Measurements from ENCODE around the gene ANO7.

ANO7 gene

GRCh38 chr2:241235859-241236593, 47.5 kb downstream of the ANO7 start:
- Histone ChIP-seq H3K27ac (ENCODE audit: low read length) (no peak overlapping the region), H3K4me3 (ENCODE audit: low read length) (no peak overlapping the region), H3K27me3 (ENCODE audit: insufficient read depth, low read length) (no peaks in the 10 kb centered on the region), H3K9ac (ENCODE audit: low read depth, low read length) (no peak overlapping the region), H3K36me3 (ENCODE audit: insufficient read depth, low read depth, low read length) (peaks cover 96% of the 10 kb centered on the region), H3K9me3 (ENCODE audit: insufficient read depth, low read depth, low read length) (no peaks in the 10 kb centered on the region), H3K4me1 (ENCODE audit: insufficient read depth, low read length) (no peaks in the 10 kb centered on the region)

- H3K9ac ChIP-seq (ENCODE audit: low read depth, low read length) = no peak overlapping the region
- H3K27ac ChIP-seq (ENCODE audit: low read length) = no peak overlapping the region
- no peaks in the 10 kb centered on the region for H3K27me3 ChIP-seq (ENCODE audit: insufficient read depth, low read length)
- H3K4me3 ChIP-seq (ENCODE audit: low read length) = no peak overlapping the region
- no peaks in the 10 kb centered on the region for H3K9me3 ChIP-seq (ENCODE audit: insufficient read depth, low read depth, low read length)
- H3K4me1 ChIP-seq (ENCODE audit: insufficient read depth, low read length) = no peaks in the 10 kb centered on the region
- H3K36me3 ChIP-seq (ENCODE audit: insufficient read depth, low read depth, low read length) = peaks cover 95% of the 10 kb centered on the region
Measured at GRCh38 chr2:241237047-241237446, 48.6 kb downstream of the ANO7 start.

- Histone ChIP-seq H3K36me3 (ENCODE audit: insufficient read depth, low read depth, low read length) (peaks cover 98% of the 10 kb centered on the region), H3K4me3 (ENCODE audit: low read length) (no peak overlapping the region), H3K27ac (ENCODE audit: low read length) (no peak overlapping the region), H3K9me3 (ENCODE audit: insufficient read depth, low read depth, low read length) (no peaks in the 10 kb centered on the region), H3K9ac (ENCODE audit: low read depth, low read length) (no peak overlapping the region), H3K4me1 (ENCODE audit: insufficient read depth, low read length) (no peaks in the 10 kb centered on the region), H3K27me3 (ENCODE audit: insufficient read depth, low read length) (no peaks in the 10 kb centered on the region)
Measured at GRCh38 chr2:241237949-241238371, 49.5 kb downstream of the ANO7 start.

GRCh38 chr2:241238693-241239198, 50.3 kb downstream of the ANO7 start:
- no peak overlapping the region for H3K27ac ChIP-seq (ENCODE audit: low read length)
- H3K36me3 ChIP-seq (ENCODE audit: insufficient read depth, low read depth, low read length) = peaks cover 98% of the 10 kb centered on the region
- H3K9me3 ChIP-seq (ENCODE audit: insufficient read depth, low read depth, low read length) = no peaks in the 10 kb centered on the region
- no peak overlapping the region for H3K4me3 ChIP-seq (ENCODE audit: low read length)
- no peaks in the 10 kb centered on the region for H3K27me3 ChIP-seq (ENCODE audit: insufficient read depth, low read length)
- H3K4me1 ChIP-seq (ENCODE audit: insufficient read depth, low read length) = no peaks in the 10 kb centered on the region
- H3K9ac ChIP-seq (ENCODE audit: low read depth, low read length) = no peak overlapping the region

- Histone ChIP-seq H3K4me1 (ENCODE audit: insufficient read depth, low read length) (no peaks in the 10 kb centered on the region), H3K4me3 (ENCODE audit: low read length) (no peak overlapping the region), H3K9ac (ENCODE audit: low read depth, low read length) (no peak overlapping the region), H3K27ac (ENCODE audit: low read length) (no peak overlapping the region), H3K9me3 (ENCODE audit: insufficient read depth, low read depth, low read length) (no peaks in the 10 kb centered on the region), H3K27me3 (ENCODE audit: insufficient read depth, low read length) (no peaks in the 10 kb centered on the region), H3K36me3 (ENCODE audit: insufficient read depth, low read depth, low read length) (peaks cover 98% of the 10 kb centered on the region)
Measured at GRCh38 chr2:241239552-241240202, 51.2 kb downstream of the ANO7 start.

GRCh38 chr2:241240320-241241004, 52.0 kb downstream of the ANO7 start:
- Histone ChIP-seq H3K4me1 (ENCODE audit: insufficient read depth, low read length) (no peaks in the 10 kb centered on the region), H3K36me3 (ENCODE audit: insufficient read depth, low read depth, low read length) (peaks cover 98% of the 10 kb centered on the region), H3K4me3 (ENCODE audit: low read length) (no peak overlapping the region), H3K27ac (ENCODE audit: low read length) (no peak overlapping the region), H3K9me3 (ENCODE audit: insufficient read depth, low read depth, low read length) (no peaks in the 10 kb centered on the region), H3K27me3 (ENCODE audit: insufficient read depth, low read length) (no peaks in the 10 kb centered on the region), H3K9ac (ENCODE audit: low read depth, low read length) (no peak overlapping the region)

- peaks cover 98% of the 10 kb centered on the region for H3K36me3 ChIP-seq (ENCODE audit: insufficient read depth, low read depth, low read length)
- H3K27me3 ChIP-seq (ENCODE audit: insufficient read depth, low read length) = no peaks in the 10 kb centered on the region
Measured at GRCh38 chr2:241241669-241242068, 53.2 kb downstream of the ANO7 start.

GRCh38 chr2:241242306-241242705, 53.8 kb downstream of the ANO7 start:
- Histone ChIP-seq H3K27ac (ENCODE audit: low read length) (no peak overlapping the region), H3K4me1 (ENCODE audit: insufficient read depth, low read length) (no peaks in the 10 kb centered on the region), H3K36me3 (ENCODE audit: insufficient read depth, low read depth, low read length) (peaks cover 98% of the 10 kb centered on the region), H3K9me3 (ENCODE audit: insufficient read depth, low read depth, low read length) (no peaks in the 10 kb centered on the region), H3K9ac (ENCODE audit: low read depth, low read length) (no peak overlapping the region), H3K4me3 (ENCODE audit: low read length) (no peak overlapping the region), H3K27me3 (ENCODE audit: insufficient read depth, low read length) (no peaks in the 10 kb centered on the region)

More at GRCh38 chr2:241241669-241242068, 53.2 kb downstream of the ANO7 start:
- no peak overlapping the region for H3K4me3 ChIP-seq (ENCODE audit: low read length)
- no peak overlapping the region for H3K9ac ChIP-seq (ENCODE audit: low read depth, low read length)
- no peaks in the 10 kb centered on the region for H3K9me3 ChIP-seq (ENCODE audit: insufficient read depth, low read depth, low read length)
- H3K4me1 ChIP-seq (ENCODE audit: insufficient read depth, low read length) = no peaks in the 10 kb centered on the region
- H3K27ac ChIP-seq (ENCODE audit: low read length) = no peak overlapping the region

- Histone ChIP-seq H3K4me3 (ENCODE audit: low read length) (no peak overlapping the region), H3K4me1 (ENCODE audit: insufficient read depth, low read length) (no peaks in the 10 kb centered on the region), H3K9me3 (ENCODE audit: insufficient read depth, low read depth, low read length) (no peaks in the 10 kb centered on the region), H3K27me3 (ENCODE audit: insufficient read depth, low read length) (no peaks in the 10 kb centered on the region), H3K27ac (ENCODE audit: low read length) (no peak overlapping the region), H3K9ac (ENCODE audit: low read depth, low read length) (no peak overlapping the region), H3K36me3 (ENCODE audit: insufficient read depth, low read depth, low read length) (peaks cover 98% of the 10 kb centered on the region)
Measured at GRCh38 chr2:241244368-241244767, 55.9 kb downstream of the ANO7 start.

- Histone ChIP-seq H3K27ac (ENCODE audit: low read length) (no peak overlapping the region), H3K9me3 (ENCODE audit: insufficient read depth, low read depth, low read length) (no peaks in the 10 kb centered on the region), H3K4me1 (ENCODE audit: insufficient read depth, low read length) (no peaks in the 10 kb centered on the region), H3K36me3 (ENCODE audit: insufficient read depth, low read depth, low read length) (peaks cover 100% of the 10 kb centered on the region), H3K27me3 (ENCODE audit: insufficient read depth, low read length) (no peaks in the 10 kb centered on the region), H3K4me3 (ENCODE audit: low read length) (no peak overlapping the region), H3K9ac (ENCODE audit: low read depth, low read length) (no peak overlapping the region)
Measured at GRCh38 chr2:241248289-241248688, 59.8 kb downstream of the ANO7 start.

GRCh38 chr2:241248897-241249296, 60.4 kb downstream of the ANO7 start:
- Histone ChIP-seq H3K9me3 (ENCODE audit: insufficient read depth, low read depth, low read length) (no peaks in the 10 kb centered on the region), H3K4me3 (ENCODE audit: low read length) (no peak overlapping the region), H3K9ac (ENCODE audit: low read depth, low read length) (no peak overlapping the region), H3K27ac (ENCODE audit: low read length) (no peak overlapping the region), H3K36me3 (ENCODE audit: insufficient read depth, low read depth, low read length) (peaks cover 100% of the 10 kb centered on the region), H3K4me1 (ENCODE audit: insufficient read depth, low read length) (no peaks in the 10 kb centered on the region), H3K27me3 (ENCODE audit: insufficient read depth, low read length) (no peaks in the 10 kb centered on the region)

All from iPS-20b (cell line).